ENCODE results near the gene SPATA24.

DNA sequence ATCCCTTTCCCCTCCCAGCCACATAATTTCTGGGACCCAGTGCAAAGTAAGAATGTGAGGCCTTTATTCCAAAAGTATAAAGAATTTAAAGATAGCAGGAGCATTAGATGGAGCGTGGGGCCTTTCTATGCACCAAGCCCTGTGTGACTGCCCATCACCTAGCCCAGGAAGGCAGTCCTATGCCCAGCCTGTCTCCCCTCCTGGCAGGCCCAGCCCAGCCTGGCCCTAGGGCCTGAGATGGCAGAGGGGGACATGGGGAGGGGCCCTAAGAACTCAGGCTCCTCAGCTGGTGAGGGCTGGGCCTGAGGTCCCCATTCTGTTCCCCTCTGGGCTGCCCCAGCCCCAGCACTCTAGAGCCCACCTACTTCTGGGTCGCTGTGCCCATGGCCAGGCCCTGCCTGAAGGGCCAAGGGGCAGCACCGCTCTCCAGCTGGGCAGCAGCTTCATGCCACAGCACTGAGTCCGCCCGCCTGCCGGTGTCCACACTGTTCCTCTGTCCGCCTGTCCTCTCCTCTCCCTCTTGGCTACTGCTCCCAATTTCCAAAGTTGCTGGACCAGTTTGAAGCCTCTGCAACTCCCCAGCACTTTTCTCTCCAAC lies 19.8 kb downstream of the SPATA24 start:
- TF ChIP-seq, protein P1, sequence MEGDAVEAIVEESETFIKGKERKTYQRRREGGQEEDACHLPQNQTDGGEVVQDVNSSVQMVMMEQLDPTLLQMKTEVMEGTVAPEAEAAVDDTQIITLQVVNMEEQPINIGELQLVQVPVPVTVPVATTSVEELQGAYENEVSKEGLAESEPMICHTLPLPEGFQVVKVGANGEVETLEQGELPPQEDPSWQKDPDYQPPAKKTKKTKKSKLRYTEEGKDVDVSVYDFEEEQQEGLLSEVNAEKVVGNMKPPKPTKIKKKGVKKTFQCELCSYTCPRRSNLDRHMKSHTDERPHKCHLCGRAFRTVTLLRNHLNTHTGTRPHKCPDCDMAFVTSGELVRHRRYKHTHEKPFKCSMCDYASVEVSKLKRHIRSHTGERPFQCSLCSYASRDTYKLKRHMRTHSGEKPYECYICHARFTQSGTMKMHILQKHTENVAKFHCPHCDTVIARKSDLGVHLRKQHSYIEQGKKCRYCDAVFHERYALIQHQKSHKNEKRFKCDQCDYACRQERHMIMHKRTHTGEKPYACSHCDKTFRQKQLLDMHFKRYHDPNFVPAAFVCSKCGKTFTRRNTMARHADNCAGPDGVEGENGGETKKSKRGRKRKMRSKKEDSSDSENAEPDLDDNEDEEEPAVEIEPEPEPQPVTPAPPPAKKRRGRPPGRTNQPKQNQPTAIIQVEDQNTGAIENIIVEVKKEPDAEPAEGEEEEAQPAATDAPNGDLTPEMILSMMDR (CRISPR knock-in tag; IDR thresholded peaks at IDR 0.05), result no peak
- TF ChIP-seq GLI4 (CRISPR knock-in tag; IDR thresholded peaks at IDR 0.05; ENCODE audit: borderline replicate concordance) (no peak), ARHGAP35 (CRISPR knock-in tag; IDR thresholded peaks at IDR 0.05; ENCODE audit: borderline replicate concordance) (no peak), SMARCC2 (IDR thresholded peaks at IDR 0.05) (no peak)

Measured in HepG2 (cell line).